Loucy (cell line): ENCODE results near the gene COLQ.

Experiments used
- H2AFZ ChIP-seq: fragments of 200-600 bp; sonication (generic); 2 replicates; pipeline ENCODE4 v1.6.0; 2016; ENCODE audit warnings: antibody characterized with exemption, mild to moderate bottlenecking, low read length, moderate library complexity
- H3F3A ChIP-seq: fragments of 200-600 bp; 2 replicates; pipeline ENCODE4 v1.6.0; 2016; ENCODE audit warnings: antibody characterized with exemption, low read depth, mild to moderate bottlenecking
- H3K27me3 ChIP-seq: fragments of 200-600 bp; sonication (generic); 2 replicates; pipeline ENCODE4 v1.6.1; 2014; ENCODE audit warnings: low read length, mild to moderate bottlenecking; ENCODE audit not compliant: insufficient read depth, poor library complexity, severe bottlenecking
- H3K36me3 ChIP-seq: fragments of 200-600 bp; sonication (generic); 2 replicates; pipeline ENCODE4 v1.6.1; 2016; ENCODE audit warnings: low read length; ENCODE audit not compliant: insufficient read depth
- H3K4me1 ChIP-seq: fragments of 200-600 bp; sonication (generic); 2 replicates; pipeline ENCODE4 v1.5.1; 2014; ENCODE audit warnings: low read length, mild to moderate bottlenecking; ENCODE audit not compliant: insufficient read depth, poor library complexity, severe bottlenecking
- H3K4me2 ChIP-seq: fragments of 200-600 bp; sonication (generic); 2 replicates; pipeline ENCODE4 v1.6.0; 2014; ENCODE audit warnings: antibody characterized with exemption, low read length, low read depth, mild to moderate bottlenecking; ENCODE audit not compliant: poor library complexity, severe bottlenecking
- H3K4me3 ChIP-seq: fragments of 200-600 bp; sonication (generic); 2 replicates; pipeline ENCODE4 v1.5.1; 2014; ENCODE audit warnings: low read length, mild to moderate bottlenecking, mixed read lengths; ENCODE audit not compliant: poor library complexity, severe bottlenecking
- H3K79me2 ChIP-seq: fragments of 200-600 bp; sonication (generic); 2 replicates; pipeline ENCODE4 v1.6.1; 2014; ENCODE audit warnings: low read length; ENCODE audit not compliant: insufficient read depth
- H3K9ac ChIP-seq: fragments of 200-600 bp; sonication (generic); 2 replicates; pipeline ENCODE4 v1.6.0; 2014; ENCODE audit warnings: mild to moderate bottlenecking, low read depth, low read length, moderate library complexity; ENCODE audit not compliant: poor library complexity, severe bottlenecking
- H3K9me2 ChIP-seq: fragments of 200-600 bp; sonication (generic); replicated peaks from 2 replicates; pipeline ENCODE4 v1.6.1; 2016; ENCODE audit warnings: low read depth, low read length, mixed read lengths
- H3K9me3 ChIP-seq: fragments of 200-600 bp; sonication (generic); 2 replicates; pipeline ENCODE4 v1.6.1; 2014; ENCODE audit warnings: mild to moderate bottlenecking, antibody characterized with exemption, low read length, low read depth; ENCODE audit not compliant: insufficient read depth
- H4K20me1 ChIP-seq: fragments of 200-600 bp; sonication (generic); 2 replicates; pipeline ENCODE4 v1.6.0; 2014; ENCODE audit warnings: antibody characterized with exemption, low read length, mild to moderate bottlenecking; ENCODE audit not compliant: insufficient read depth, poor library complexity, severe bottlenecking
- EZH2phosphoT487 ChIP-seq: fragments of 200-600 bp; IDR thresholded peaks from 2 replicates; pipeline ENCODE4 v1.6.1; 2018; ENCODE audit warnings: antibody characterized with exemption, mild to moderate bottlenecking, moderate library complexity, borderline replicate concordance
- TF ChIP-seq, protein P1 (sequence below): fragments of 200-600 bp; sonication (generic); conservative IDR thresholded peaks from 2 replicates; pipeline ENCODE4 v1.5.1; 2014; ENCODE audit warnings: mild to moderate bottlenecking, antibody characterized with exemption, low read length

The COLQ gene

GRCh38 chr3:15467227-15468181 is 54.0 kb downstream of the COLQ start:
- Histone ChIP-seq H4K20me1 (no peaks in the 10 kb centered on the region), H3K9ac (no peak overlapping the region), H3K4me3 (no peak overlapping the region)

DNA sequence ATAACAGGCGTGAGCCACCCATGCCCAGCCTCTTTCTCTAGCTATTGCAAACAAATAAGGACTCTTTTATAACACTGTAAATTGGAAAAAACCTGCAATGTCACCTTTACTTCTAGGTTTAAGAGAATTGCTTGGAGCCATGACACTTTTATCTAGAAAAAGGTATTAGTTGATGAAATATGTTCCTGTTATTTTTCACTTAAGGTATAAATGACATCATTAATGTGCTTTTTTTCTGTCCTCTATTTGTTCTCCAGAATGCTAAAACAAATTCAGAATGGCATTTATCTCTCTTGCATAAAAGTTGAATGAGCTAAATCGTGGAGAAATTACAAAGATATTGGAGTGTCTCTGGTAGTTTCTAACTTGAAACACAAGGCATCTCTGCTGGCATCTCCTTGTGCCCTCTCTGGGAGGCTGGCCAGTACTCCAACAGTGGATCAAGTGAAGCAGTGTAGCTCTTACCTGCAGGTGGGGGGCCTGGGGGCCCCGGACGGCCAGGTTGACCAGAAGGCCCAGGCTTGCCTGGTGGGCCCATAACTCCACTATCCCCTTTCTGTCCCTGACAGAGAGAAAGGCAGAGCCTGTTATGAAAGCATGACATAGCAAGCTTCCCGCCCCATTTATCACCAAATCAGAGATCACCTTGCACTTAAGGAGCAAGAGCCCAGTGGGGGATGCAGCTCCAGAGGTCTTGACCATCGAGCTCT is 55.5 kb downstream of the COLQ start:
- Histone ChIP-seq H3F3A (no peaks in the 10 kb centered on the region), H3K9ac (no peak overlapping the region), H3K79me2 (no peaks in the 10 kb centered on the region), H3K36me3 (no peaks in the 10 kb centered on the region), H3K9me2 (no peaks in the 10 kb centered on the region), H2AFZ (no peak overlapping the region), H3K9me3 (no peaks in the 10 kb centered on the region), H4K20me1 (no peaks in the 10 kb centered on the region), H3K4me2 (no peak overlapping the region), H3K27me3 (no peaks in the 10 kb centered on the region), H3K4me1 (peaks cover 24% of the 10 kb centered on the region), H3K4me3 (no peak overlapping the region)
- TF ChIP-seq, protein P1, sequence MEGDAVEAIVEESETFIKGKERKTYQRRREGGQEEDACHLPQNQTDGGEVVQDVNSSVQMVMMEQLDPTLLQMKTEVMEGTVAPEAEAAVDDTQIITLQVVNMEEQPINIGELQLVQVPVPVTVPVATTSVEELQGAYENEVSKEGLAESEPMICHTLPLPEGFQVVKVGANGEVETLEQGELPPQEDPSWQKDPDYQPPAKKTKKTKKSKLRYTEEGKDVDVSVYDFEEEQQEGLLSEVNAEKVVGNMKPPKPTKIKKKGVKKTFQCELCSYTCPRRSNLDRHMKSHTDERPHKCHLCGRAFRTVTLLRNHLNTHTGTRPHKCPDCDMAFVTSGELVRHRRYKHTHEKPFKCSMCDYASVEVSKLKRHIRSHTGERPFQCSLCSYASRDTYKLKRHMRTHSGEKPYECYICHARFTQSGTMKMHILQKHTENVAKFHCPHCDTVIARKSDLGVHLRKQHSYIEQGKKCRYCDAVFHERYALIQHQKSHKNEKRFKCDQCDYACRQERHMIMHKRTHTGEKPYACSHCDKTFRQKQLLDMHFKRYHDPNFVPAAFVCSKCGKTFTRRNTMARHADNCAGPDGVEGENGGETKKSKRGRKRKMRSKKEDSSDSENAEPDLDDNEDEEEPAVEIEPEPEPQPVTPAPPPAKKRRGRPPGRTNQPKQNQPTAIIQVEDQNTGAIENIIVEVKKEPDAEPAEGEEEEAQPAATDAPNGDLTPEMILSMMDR = no peak
- TF ChIP-seq EZH2phosphoT487 = no peak

More at GRCh38 chr3:15467227-15468181, 54.0 kb downstream of the COLQ start:
- Histone ChIP-seq H2AFZ (no peak overlapping the region), H3K4me2 (no peak overlapping the region), H3K79me2 (no peaks in the 10 kb centered on the region), H3F3A (no peaks in the 10 kb centered on the region), H3K36me3 (no peaks in the 10 kb centered on the region), H3K9me2 (no peaks in the 10 kb centered on the region), H3K4me1 (peaks cover 12% of the 10 kb centered on the region), H3K9me3 (no peaks in the 10 kb centered on the region), H3K27me3 (no peaks in the 10 kb centered on the region)
- no peak for TF ChIP-seq EZH2phosphoT487
- TF ChIP-seq, protein P1 = no peak

- Histone ChIP-seq H3K9me3 (no peaks in the 10 kb centered on the region), H4K20me1 (no peaks in the 10 kb centered on the region), H2AFZ (no peak overlapping the region), H3K79me2 (no peaks in the 10 kb centered on the region), H3K9me2 (no peaks in the 10 kb centered on the region), H3K4me1 (peaks cover 30% of the 10 kb centered on the region), H3K36me3 (no peaks in the 10 kb centered on the region), H3K4me2 (no peak overlapping the region), H3K27me3 (no peaks in the 10 kb centered on the region), H3F3A (no peaks in the 10 kb centered on the region), H3K4me3 (no peak overlapping the region), H3K9ac (no peak overlapping the region)
- TF ChIP-seq, protein P1 = no peak
- no peak for TF ChIP-seq EZH2phosphoT487
These were observed 59.1 kb downstream of the COLQ start for GRCh38 chr3:15462451-15462850.
